ENCODE results near the gene CEP250.

The CEP250 gene

GRCh38 chr20:35454881-35455609 lies at the start of gene CEP250 (continued):
- TF ChIP-seq ZNF324 (tag by site-specific recombination; IDR thresholded peaks at IDR 0.05) (peak; percentile 52; the same call in 1 of the 2 replicates), ZXDB (tag by site-specific recombination; IDR thresholded peaks at IDR 0.05) (peak; percentile 70), ZFP37 (tag by site-specific recombination; IDR thresholded peaks at IDR 0.05) (0 out of 2 replicates have a peak, but pooled peaks have one; percentile 27), ZNF133 (tag by site-specific recombination; IDR thresholded peaks at IDR 0.05) (no peak), ZNF560 (tag by site-specific recombination; IDR thresholded peaks at IDR 0.05; ENCODE audit: borderline replicate concordance) (no peak), ZSCAN23 (tag by site-specific recombination; IDR thresholded peaks at IDR 0.05) (no peak), ZNF391 (tag by site-specific recombination; IDR thresholded peaks at IDR 0.05; ENCODE audit: borderline replicate concordance, low read depth) (0 out of 2 replicates have a peak, but pooled peaks have one; percentile 51), ZFHX2 (tag by site-specific recombination; conservative IDR thresholded peaks at IDR 0.05) (peak; percentile 56), ZNF114 (tag by site-specific recombination; IDR thresholded peaks at IDR 0.05) (no peak), ZNF449 (tag by site-specific recombination; IDR thresholded peaks at IDR 0.05) (no peak; the same call in 1 of the 2 replicates), ZSCAN30 (tag by site-specific recombination; IDR thresholded peaks at IDR 0.05) (peak; percentile 37; the same call in 1 of the 2 replicates), ZNF76 (tag by site-specific recombination; IDR thresholded peaks at IDR 0.05; ENCODE audit: borderline replicate concordance, low read depth) (peak; percentile 34; the same call in 1 of the 2 replicates), MEIS1 (CRISPR knock-in tag; IDR thresholded peaks at IDR 0.05; ENCODE audit: borderline replicate concordance) (no peak), ZBTB20 (tag by site-specific recombination; IDR thresholded peaks at IDR 0.05) (peak; percentile 89), ZNF48 (tag by site-specific recombination; IDR thresholded peaks at IDR 0.05) (no peak), ZNF768 (tag by site-specific recombination; IDR thresholded peaks at IDR 0.05) (no peak), ZNF654 (tag by site-specific recombination; IDR thresholded peaks at IDR 0.05; ENCODE audit: low read depth) (no peak), YY2 (tag by site-specific recombination; IDR thresholded peaks at IDR 0.05) (no peak), ZNF624 (tag by site-specific recombination; IDR thresholded peaks at IDR 0.05) (no peak), ZNF555 (tag by site-specific recombination; conservative IDR thresholded peaks at IDR 0.05) (no peak), BCL11A (tag by site-specific recombination; IDR thresholded peaks at IDR 0.05; ENCODE audit: low read depth) (peak; percentile 14; the same call in 1 of the 2 replicates), ZNF510 (tag by site-specific recombination; IDR thresholded peaks at IDR 0.05; ENCODE audit: insufficient replicate concordance) (no peak), GLIS1 (tag by site-specific recombination; IDR thresholded peaks at IDR 0.05) (peak; percentile 95)
- TF ChIP-seq, protein P1, sequence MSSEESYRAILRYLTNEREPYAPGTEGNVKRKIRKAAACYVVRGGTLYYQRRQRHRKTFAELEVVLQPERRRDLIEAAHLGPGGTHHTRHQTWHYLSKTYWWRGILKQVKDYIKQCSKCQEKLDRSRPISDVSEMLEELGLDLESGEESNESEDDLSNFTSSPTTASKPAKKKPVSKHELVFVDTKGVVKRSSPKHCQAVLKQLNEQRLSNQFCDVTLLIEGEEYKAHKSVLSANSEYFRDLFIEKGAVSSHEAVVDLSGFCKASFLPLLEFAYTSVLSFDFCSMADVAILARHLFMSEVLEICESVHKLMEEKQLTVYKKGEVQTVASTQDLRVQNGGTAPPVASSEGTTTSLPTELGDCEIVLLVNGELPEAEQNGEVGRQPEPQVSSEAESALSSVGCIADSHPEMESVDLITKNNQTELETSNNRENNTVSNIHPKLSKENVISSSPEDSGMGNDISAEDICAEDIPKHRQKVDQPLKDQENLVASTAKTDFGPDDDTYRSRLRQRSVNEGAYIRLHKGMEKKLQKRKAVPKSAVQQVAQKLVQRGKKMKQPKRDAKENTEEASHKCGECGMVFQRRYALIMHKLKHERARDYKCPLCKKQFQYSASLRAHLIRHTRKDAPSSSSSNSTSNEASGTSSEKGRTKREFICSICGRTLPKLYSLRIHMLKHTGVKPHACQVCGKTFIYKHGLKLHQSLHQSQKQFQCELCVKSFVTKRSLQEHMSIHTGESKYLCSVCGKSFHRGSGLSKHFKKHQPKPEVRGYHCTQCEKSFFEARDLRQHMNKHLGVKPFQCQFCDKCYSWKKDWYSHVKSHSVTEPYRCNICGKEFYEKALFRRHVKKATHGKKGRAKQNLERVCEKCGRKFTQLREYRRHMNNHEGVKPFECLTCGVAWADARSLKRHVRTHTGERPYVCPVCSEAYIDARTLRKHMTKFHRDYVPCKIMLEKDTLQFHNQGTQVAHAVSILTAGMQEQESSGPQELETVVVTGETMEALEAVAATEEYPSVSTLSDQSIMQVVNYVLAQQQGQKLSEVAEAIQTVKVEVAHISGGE (tag by site-specific recombination; conservative IDR thresholded peaks at IDR 0.05; ENCODE audit: low read depth), result peak; percentile 37
- TF ChIP-seq, protein P2, sequence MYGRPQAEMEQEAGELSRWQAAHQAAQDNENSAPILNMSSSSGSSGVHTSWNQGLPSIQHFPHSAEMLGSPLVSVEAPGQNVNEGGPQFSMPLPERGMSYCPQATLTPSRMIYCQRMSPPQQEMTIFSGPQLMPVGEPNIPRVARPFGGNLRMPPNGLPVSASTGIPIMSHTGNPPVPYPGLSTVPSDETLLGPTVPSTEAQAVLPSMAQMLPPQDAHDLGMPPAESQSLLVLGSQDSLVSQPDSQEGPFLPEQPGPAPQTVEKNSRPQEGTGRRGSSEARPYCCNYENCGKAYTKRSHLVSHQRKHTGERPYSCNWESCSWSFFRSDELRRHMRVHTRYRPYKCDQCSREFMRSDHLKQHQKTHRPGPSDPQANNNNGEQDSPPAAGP (tag by site-specific recombination; IDR thresholded peaks at IDR 0.05), result peak; percentile 84
- TF ChIP-seq, protein P3, sequence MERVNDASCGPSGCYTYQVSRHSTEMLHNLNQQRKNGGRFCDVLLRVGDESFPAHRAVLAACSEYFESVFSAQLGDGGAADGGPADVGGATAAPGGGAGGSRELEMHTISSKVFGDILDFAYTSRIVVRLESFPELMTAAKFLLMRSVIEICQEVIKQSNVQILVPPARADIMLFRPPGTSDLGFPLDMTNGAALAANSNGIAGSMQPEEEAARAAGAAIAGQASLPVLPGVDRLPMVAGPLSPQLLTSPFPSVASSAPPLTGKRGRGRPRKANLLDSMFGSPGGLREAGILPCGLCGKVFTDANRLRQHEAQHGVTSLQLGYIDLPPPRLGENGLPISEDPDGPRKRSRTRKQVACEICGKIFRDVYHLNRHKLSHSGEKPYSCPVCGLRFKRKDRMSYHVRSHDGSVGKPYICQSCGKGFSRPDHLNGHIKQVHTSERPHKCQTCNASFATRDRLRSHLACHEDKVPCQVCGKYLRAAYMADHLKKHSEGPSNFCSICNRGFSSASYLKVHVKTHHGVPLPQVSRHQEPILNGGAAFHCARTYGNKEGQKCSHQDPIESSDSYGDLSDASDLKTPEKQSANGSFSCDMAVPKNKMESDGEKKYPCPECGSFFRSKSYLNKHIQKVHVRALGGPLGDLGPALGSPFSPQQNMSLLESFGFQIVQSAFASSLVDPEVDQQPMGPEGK (tag by site-specific recombination; IDR thresholded peaks at IDR 0.05), result peak; percentile 87
- TF ChIP-seq, protein P4, sequence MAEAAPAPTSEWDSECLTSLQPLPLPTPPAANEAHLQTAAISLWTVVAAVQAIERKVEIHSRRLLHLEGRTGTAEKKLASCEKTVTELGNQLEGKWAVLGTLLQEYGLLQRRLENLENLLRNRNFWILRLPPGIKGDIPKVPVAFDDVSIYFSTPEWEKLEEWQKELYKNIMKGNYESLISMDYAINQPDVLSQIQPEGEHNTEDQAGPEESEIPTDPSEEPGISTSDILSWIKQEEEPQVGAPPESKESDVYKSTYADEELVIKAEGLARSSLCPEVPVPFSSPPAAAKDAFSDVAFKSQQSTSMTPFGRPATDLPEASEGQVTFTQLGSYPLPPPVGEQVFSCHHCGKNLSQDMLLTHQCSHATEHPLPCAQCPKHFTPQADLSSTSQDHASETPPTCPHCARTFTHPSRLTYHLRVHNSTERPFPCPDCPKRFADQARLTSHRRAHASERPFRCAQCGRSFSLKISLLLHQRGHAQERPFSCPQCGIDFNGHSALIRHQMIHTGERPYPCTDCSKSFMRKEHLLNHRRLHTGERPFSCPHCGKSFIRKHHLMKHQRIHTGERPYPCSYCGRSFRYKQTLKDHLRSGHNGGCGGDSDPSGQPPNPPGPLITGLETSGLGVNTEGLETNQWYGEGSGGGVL (tag by site-specific recombination; IDR thresholded peaks at IDR 0.05), result peak; percentile 58; the same call in 1 of the 2 replicates
- TF ChIP-seq, protein P5, sequence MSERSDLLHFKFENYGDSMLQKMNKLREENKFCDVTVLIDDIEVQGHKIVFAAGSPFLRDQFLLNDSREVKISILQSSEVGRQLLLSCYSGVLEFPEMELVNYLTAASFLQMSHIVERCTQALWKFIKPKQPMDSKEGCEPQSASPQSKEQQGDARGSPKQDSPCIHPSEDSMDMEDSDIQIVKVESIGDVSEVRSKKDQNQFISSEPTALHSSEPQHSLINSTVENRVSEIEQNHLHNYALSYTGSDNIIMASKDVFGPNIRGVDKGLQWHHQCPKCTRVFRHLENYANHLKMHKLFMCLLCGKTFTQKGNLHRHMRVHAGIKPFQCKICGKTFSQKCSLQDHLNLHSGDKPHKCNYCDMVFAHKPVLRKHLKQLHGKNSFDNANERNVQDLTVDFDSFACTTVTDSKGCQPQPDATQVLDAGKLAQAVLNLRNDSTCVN (tag by site-specific recombination; optimal IDR thresholded peaks at IDR 0.05), result peak; percentile 56

Measured in HEK293 (cell line).